ENCODE data around the gene CDH23. TPM values are rescaled to one million over a fixed set of nuclear protein-coding genes. Genes with fewer than 3 reads are reported as not detected.

CDH23 gene
- total and polyA plus RNA-seq, 2 of the 8 experiments (the other 6 are each of a cell fraction or from before 2014, with no cell fraction given) = 1.9 to 4.9 TPM

- CTCF ChIA-PET (ENCODE audit: partially characterized antibody) = interaction anchor here (0.6 to 6.2 kb wide), 11 partner anchors 9 to 501 kb away, joined by 3 to 42 read pairs (median 4); partner anchors contain the start of gene VSIR
- Histone ChIP-seq H3K4me1 (replicated peaks in 1 of 4; ENCODE audit: control insufficient read depth in 3 of 4, insufficient read depth in 4 of 4, low read length in 3 of 4) (peaks cover 0 to 4% (median 0%) of the 10 kb centered on the region in 4 experiments; a peak in 1 of 7 replicates), H3K4me3 (ENCODE audit: extremely low read depth in 1 of 4, insufficient read depth in 2 of 4, low read depth in 3 of 4, low read length in 4 of 4) (no peak overlapping the region), H3K23me2 (ENCODE audit: low read depth, low read length) (no peaks in the 10 kb centered on the region), H2BK20ac (ENCODE audit: low read length) (no peak overlapping the region), H2AK5ac (ENCODE audit: low read depth, low read length) (no peak overlapping the region), H3K4ac (replicated peaks; ENCODE audit: insufficient read length, low read depth, low read length) (no peak overlapping the region), H4K8ac (ENCODE audit: extremely low read depth, insufficient read depth, low read length) (no peak overlapping the region), H4K20me1 (replicated peaks in 1 of 2; ENCODE audit: control insufficient read depth in 1 of 2, insufficient read depth in 2 of 2, low read length in 2 of 2) (no peaks in the 10 kb centered on the region), H3K79me1 (ENCODE audit: low read depth, low read length) (no peaks in the 10 kb centered on the region), H4K5ac (ENCODE audit: insufficient read length, low read depth, low read length) (no peak overlapping the region), H2BK15ac (ENCODE audit: low read length) (0 out of 2 replicates have a peak overlapping the region, but pooled peaks have one; percentile 23), H3K9ac (replicated peaks in 1 of 4; ENCODE audit: extremely low read depth in 1 of 4, low read depth in 3 of 4, low read length in 3 of 4) (no peak overlapping the region), H3K23ac (ENCODE audit: insufficient read length) (no peak overlapping the region), H3K56ac (replicated peaks; ENCODE audit: insufficient read length, low read depth, low read length) (no peak overlapping the region), H2BK5ac (ENCODE audit: low read depth, low read length) (no peak overlapping the region), H3K4me2 (ENCODE audit: insufficient read depth in 1 of 2, low read depth in 2 of 2, low read length in 2 of 2) (no peak overlapping the region), H3K9me3 (ENCODE audit: insufficient read depth in 2 of 2, low read depth in 1 of 2, low read length in 1 of 2) (no peaks in the 10 kb centered on the region), H2BK12ac (ENCODE audit: low read depth, low read length) (no peak overlapping the region), H3K79me2 (ENCODE audit: control insufficient read depth in 1 of 2, insufficient read depth in 2 of 2, low read length in 2 of 2) (no peaks in the 10 kb centered on the region), H4K91ac (replicated peaks; ENCODE audit: insufficient read length, low read length) (no peak overlapping the region), H2BK120ac (replicated peaks; ENCODE audit: low read depth, low read length) (no peak overlapping the region), H3K27me3 (replicated peaks in 1 of 4; ENCODE audit: control insufficient read depth in 3 of 4, extremely low read depth in 1 of 4, insufficient read depth in 3 of 4, low read length in 3 of 4) (no peaks in the 10 kb centered on the region), H2AFZ (ENCODE audit: low read length) (no peak overlapping the region), H3K14ac (ENCODE audit: insufficient read length) (no peak overlapping the region), H3K18ac (ENCODE audit: extremely low read depth, low read length) (no peak overlapping the region), H3K36me3 (ENCODE audit: control insufficient read depth in 2 of 4, insufficient read depth in 4 of 4, low read length in 3 of 4) (no peaks in the 10 kb centered on the region), H3K27ac (ENCODE audit: low read depth, low read length) (no peak overlapping the region)
- WGBS, 2 experiments (ENCODE audit: extremely low coverage in 1 of 2, insufficient coverage in 1 of 2, insufficient read length in 1 of 2, insufficient replicate concordance in 2 of 2, low coverage in 1 of 2, low lambda C conversion rate in 2 of 2, missing lambda C conversion rate in 1 of 2) = 86% methylated on average over 6 of the region's 8 CpGs; no CpG with 5 or more reads in 1 of the 2 experiments
- POLR2A ChIA-PET (ENCODE audit: partially characterized antibody) = no interaction called here
- FAIRE-seq (no peak), DNase-seq (ENCODE audit: low read depth in 1 of 2, low spot score in 2 of 2) (no peak)
- TF ChIP-seq TAF1 (IDR thresholded peaks at IDR 0.05; ENCODE audit: low read depth, low read length) (no peak), SP2 (IDR thresholded peaks at IDR 0.05; ENCODE audit: low read length) (no peak), NANOG (IDR thresholded peaks at IDR 0.05; ENCODE audit: insufficient read depth, low read depth, low read length, poor library complexity, severe bottlenecking) (no peak), SIX5 (IDR thresholded peaks at IDR 0.05; ENCODE audit: low read depth, low read length) (no peak), CTBP2 (IDR thresholded peaks at IDR 0.05; ENCODE audit: borderline replicate concordance, insufficient read depth, insufficient read length, low read length) (no peak), RXRA (IDR thresholded peaks at IDR 0.05; ENCODE audit: insufficient read depth, low read depth, low read length) (no peak), ASH2L (IDR thresholded peaks at IDR 0.05; ENCODE audit: low read length) (no peak), GTF2F1 (IDR thresholded peaks at IDR 0.05; ENCODE audit: borderline replicate concordance, low read depth, low read length) (no peak), SUZ12 (IDR thresholded peaks at IDR 0.05; ENCODE audit: low read length) (no peak), SAP30 (IDR thresholded peaks at IDR 0.05; ENCODE audit: insufficient read depth, insufficient replicate concordance, low read length) (no peak), RBBP5 (IDR thresholded peaks at IDR 0.05; ENCODE audit: borderline replicate concordance, low read depth, low read length) (no peak)
Observed at GRCh38 chr10:71727738-71728737, 331.3 kb downstream of the CDH23 start.
